ENCODE results near the gene SLC17A5.

GRCh38 chr6:73586416-73586974 is 67.3 kb downstream of the SLC17A5 start:
- TF ChIP-seq CTCF (conservative IDR thresholded peaks at IDR 0.05 in 1 of 2, IDR thresholded peaks at IDR 0.05 in 1 of 2; ENCODE audit: extremely low read depth in 1 of 2, insufficient read depth in 1 of 2, low read depth in 1 of 2, low read length in 2 of 2) (no peak), EZH2 (IDR thresholded peaks at IDR 0.05; ENCODE audit: borderline replicate concordance, low read length) (no peak)
